Tibial artery (tissue), 4 donors: Measurements from ENCODE around the gene GPR137.

Experiments used
- DNase-seq, 2 donors: peaks; one replicate each; pipeline ENCODE4 v3.0.0-alpha.2; 2019
- H3K27ac ChIP-seq, 2 donors: fragments of 200-600 bp; sonication (generic) in 1 of 2; 1 replicate in 1 of 2; 2 replicates in 1 of 2; pipeline ENCODE4 v1.5.1; 2018 to 2019; ENCODE audit warnings: mild to moderate bottlenecking in 1 of 2
- H3K27me3 ChIP-seq, 2 donors: fragments of 200-600 bp; sonication (generic) in 1 of 2; one replicate each; pipeline versions ENCODE4 v1.5.1 to v1.6.0; 2016 to 2019
- H3K36me3 ChIP-seq, 3 donors: fragments of 200-600 bp; sonication (generic) in 2 of 3; one replicate each; pipeline ENCODE4 v1.5.1; 2016 to 2019; ENCODE audit warnings: mild to moderate bottlenecking in 2 of 3
- H3K4me1 ChIP-seq, 4 donors: fragments of 200-600 bp; sonication (generic) in 2 of 4; 1 replicate in 3 of 4; 2 replicates in 1 of 4; pipeline ENCODE4 v1.5.1; 2016 to 2019
- H3K4me3 ChIP-seq, 2 donors: fragments of 200-600 bp; sonication (generic) in 1 of 2; 1 replicate in 1 of 2; 2 replicates in 1 of 2; pipeline ENCODE4 v1.5.1; 2018 to 2019; ENCODE audit warnings: mild to moderate bottlenecking in 2 of 2
- H3K9me3 ChIP-seq, 3 donors: fragments of 200-600 bp; sonication (generic) in 1 of 3; one replicate each; pipeline ENCODE4 v1.5.1; 2016 to 2019
- CTCF ChIP-seq, 2 experiments: fragments of 200-600 bp in 1 of 2; fragments of 450-650 bp in 1 of 2; IDR thresholded peaks; one replicate each; pipeline ENCODE4 v1.5.1; 2017 to 2019; ENCODE audit warnings: antibody characterized with exemption in 2 of 2, mild to moderate bottlenecking in 1 of 2, moderate library complexity in 1 of 2
- intact Hi-C: fragments of 100-400 bp; cut with DNase I; formaldehyde crosslinking; loops from one replicate; pipeline ENCODE4 v1.15.0; 2023; ENCODE audit warnings: low total_unique reads

GPR137 gene

GRCh38 chr11:64299847-64300648 is 14.4 kb downstream of the GPR137 start, which contains the start of gene CATSPERZ:
Gene CATSPERZ, plus strand, starts transcription at chr11:64300358. Its CDS starts 53 bp downstream, at chr11:64300411.
- H3K9me3 ChIP-seq = no peaks in the 10 kb centered on the region
- peaks cover 0 to 69% of the 10 kb centered on the region in 2 donors for H3K27me3 ChIP-seq
- no peak for DNase-seq
- H3K36me3 ChIP-seq = no peaks in the 10 kb centered on the region
- peak within 1 kb of the TSS; percentile 43 to 53 for H3K4me3 ChIP-seq
- peaks cover 0 to 38% (median 28%) of the 10 kb centered on the region in 4 donors for H3K4me1 ChIP-seq
- no peak for TF ChIP-seq CTCF (IDR thresholded peaks at IDR 0.05)
- intact Hi-C loops = loop anchor here (2.0 kb wide), 1 partner anchor 95 kb away; no protein-coding TSS in a partner anchor
- H3K27ac ChIP-seq = peak within 1 kb of the TSS; percentile 3 to 60

DNA sequence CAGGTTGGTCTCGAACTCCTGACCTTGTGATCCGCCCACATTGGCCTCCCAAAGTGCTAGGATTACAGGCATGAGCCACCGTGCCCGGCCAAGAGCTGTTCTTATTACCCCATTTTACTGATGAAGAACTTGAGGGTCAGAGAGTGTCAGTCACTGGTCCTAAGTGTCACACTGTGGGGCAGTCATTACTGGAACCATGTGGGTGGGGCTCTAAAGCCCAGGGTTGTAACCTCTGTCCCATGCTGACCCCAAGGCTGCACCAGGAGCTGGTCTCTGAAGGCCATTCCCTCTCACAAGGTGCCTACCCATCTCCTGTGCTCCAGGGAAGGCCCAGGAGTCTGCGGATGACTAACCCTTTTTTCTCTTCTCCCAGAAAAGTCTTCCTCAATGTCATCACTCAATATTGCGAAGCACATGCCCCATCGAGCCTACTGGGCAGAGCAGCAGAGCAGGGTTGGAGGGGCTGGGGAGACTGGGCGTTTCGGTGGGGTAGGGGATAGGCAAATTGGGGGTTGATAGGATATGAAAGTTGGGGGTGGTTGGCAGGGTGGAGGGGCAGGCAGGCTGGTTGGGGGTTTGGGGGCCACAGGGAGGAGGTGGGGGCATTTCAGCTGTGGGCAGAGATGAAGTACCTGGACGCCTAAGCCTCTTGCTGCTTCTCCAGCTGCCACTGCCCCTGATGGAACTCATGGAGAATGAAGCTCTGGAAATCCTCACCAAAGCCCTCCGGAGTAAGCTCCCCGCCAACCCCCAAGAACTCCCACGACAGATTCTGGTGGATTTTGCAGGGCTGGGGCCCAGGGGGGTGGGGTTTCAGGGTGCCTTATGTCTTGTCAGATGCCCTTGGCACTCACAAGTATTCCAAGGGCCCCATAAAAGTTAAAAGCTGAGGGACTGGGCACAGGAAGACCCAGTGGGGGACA is 17.7 kb downstream of the GPR137 start:
- Histone ChIP-seq H3K4me3 (no peak overlapping the region), H3K4me1 (peaks cover 0 to 54% (median 40%) of the 10 kb centered on the region in 4 donors), H3K36me3 (no peaks in the 10 kb centered on the region), H3K27ac (peak overlapping the region in 1 of 2 donors; percentile 82), H3K27me3 (peaks cover 0 to 35% of the 10 kb centered on the region in 2 donors), H3K9me3 (no peaks in the 10 kb centered on the region)
- TF ChIP-seq CTCF (IDR thresholded peaks at IDR 0.05) = no peak
- intact Hi-C loops = no loop called here
- no peak for DNase-seq

GRCh38 chr11:64304032-64304315 is 18.3 kb downstream of the GPR137 start:
- H3K27me3 ChIP-seq = peaks cover 0 to 29% of the 10 kb centered on the region in 2 donors
- no peak for TF ChIP-seq CTCF (IDR thresholded peaks at IDR 0.05)
- peak overlapping the region; percentile 66 to 86 for H3K4me3 ChIP-seq
- no peaks in the 10 kb centered on the region for H3K9me3 ChIP-seq
- no peak for DNase-seq
- H3K27ac ChIP-seq = peak overlapping the region; percentile 82 to 86
- intact Hi-C loops = no loop called here
- H3K4me1 ChIP-seq = peaks cover 0 to 52% (median 38%) of the 10 kb centered on the region in 4 donors
- no peaks in the 10 kb centered on the region for H3K36me3 ChIP-seq

DNA sequence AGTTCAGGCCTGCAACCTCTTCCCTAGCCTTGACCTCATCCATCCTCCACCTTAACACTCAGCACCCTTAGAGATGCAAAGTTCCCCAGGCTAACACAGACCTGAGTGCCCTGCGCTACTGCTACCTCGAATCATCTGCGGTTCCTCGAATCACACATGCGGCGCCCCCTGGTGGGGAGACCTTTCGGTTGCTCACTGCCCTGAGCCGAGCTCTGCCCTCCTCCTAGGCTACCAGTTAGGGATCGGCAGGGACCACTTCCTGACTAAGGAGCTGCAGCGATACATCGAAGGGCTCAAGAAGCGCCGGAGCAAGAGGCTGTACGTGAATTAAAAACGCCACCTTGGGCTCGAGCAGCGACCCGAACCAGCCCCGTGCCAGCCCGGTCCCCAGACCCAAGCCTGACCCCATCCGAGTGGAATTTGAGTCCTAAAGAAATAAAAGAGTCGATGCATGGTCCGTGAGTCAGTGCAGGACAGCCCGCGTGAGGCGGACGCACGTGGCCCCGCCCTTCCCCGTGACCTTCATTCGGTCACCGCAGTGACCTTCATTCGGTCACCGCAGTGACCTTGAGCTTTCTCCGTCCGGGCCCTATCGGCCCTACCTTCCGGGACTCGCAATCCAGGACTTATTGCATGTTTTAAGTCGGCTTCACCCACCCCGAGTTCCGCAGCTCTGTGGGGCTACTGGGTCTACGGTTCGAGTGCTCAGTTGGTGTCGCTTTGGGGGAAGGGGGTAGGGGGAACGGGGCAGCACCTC is 18.8 kb downstream of the GPR137 start:
- peak; percentile 94 to 95 for DNase-seq
- intact Hi-C loops = no loop called here
- H3K4me1 ChIP-seq = peaks cover 0 to 47% (median 32%) of the 10 kb centered on the region in 4 donors

More for the DNA sequence above, 18.8 kb downstream of the GPR137 start:
- H3K27me3 ChIP-seq = peaks cover 0 to 26% of the 10 kb centered on the region in 2 donors
- TF ChIP-seq CTCF (IDR thresholded peaks at IDR 0.05) = peak; percentile 82
- no peaks in the 10 kb centered on the region for H3K36me3 ChIP-seq
- peak overlapping the region; percentile 82 to 86 for H3K27ac ChIP-seq
- peak overlapping the region; percentile 66 to 86 for H3K4me3 ChIP-seq
- H3K9me3 ChIP-seq = no peaks in the 10 kb centered on the region
